H9 (cell line): ENCODE results near the gene PLA2G12B. TPM values are rescaled to one million over a fixed set of nuclear protein-coding genes. Genes with fewer than 3 reads are reported as not detected.

ENCODE experiments used
- DNase-seq: peaks from one replicate; pipeline ENCODE4 v3.0.0-alpha.2; 2017
- H2AFZ ChIP-seq: one replicate; pipeline ENCODE4 v1.6.1; 2013; ENCODE audit warnings: mild to moderate bottlenecking, low read length, control low read depth, moderate library complexity
- H2AK5ac ChIP-seq: 2 replicates; pipeline ENCODE4 v1.6.1; 2013; ENCODE audit warnings: low read length, control low read depth, mixed read lengths; ENCODE audit not compliant: insufficient read length
- H2BK120ac ChIP-seq: one replicate; pipeline ENCODE4 v1.6.1; 2013; ENCODE audit warnings: low read depth, mild to moderate bottlenecking, low read length, control low read depth, inconsistent platforms; ENCODE audit not compliant: poor library complexity, severe bottlenecking
- H2BK12ac ChIP-seq: 2 replicates; pipeline ENCODE4 v1.6.1; 2013; ENCODE audit warnings: low read length, control low read depth, mixed read lengths, low read depth; ENCODE audit not compliant: insufficient read length
- H2BK15ac ChIP-seq: 2 replicates; pipeline ENCODE4 v1.6.1; 2013; ENCODE audit warnings: low read depth, low read length, control low read depth
- H2BK20ac ChIP-seq: one replicate; pipeline ENCODE4 v1.6.1; 2013; ENCODE audit warnings: low read depth, mild to moderate bottlenecking, low read length, control low read depth, inconsistent platforms; ENCODE audit not compliant: poor library complexity, severe bottlenecking
- H2BK5ac ChIP-seq: 2 replicates; pipeline ENCODE4 v1.6.1; 2013; ENCODE audit warnings: low read length, control low read depth, mixed read lengths; ENCODE audit not compliant: insufficient read length
- H3K14ac ChIP-seq: 2 replicates; pipeline ENCODE4 v1.6.1; 2013; ENCODE audit warnings: low read length, control low read depth; ENCODE audit not compliant: insufficient read depth
- H3K18ac ChIP-seq: 2 replicates; pipeline ENCODE4 v1.6.1; 2013; ENCODE audit warnings: low read depth, mild to moderate bottlenecking, mixed read lengths, low read length, control low read depth; ENCODE audit not compliant: insufficient read length
- H3K23ac ChIP-seq: 2 replicates; pipeline ENCODE4 v1.6.1; 2013; ENCODE audit warnings: low read length, control low read depth, mixed read lengths, low read depth; ENCODE audit not compliant: insufficient read length
- H3K23me2 ChIP-seq: 2 replicates; pipeline ENCODE4 v1.6.1; 2013; ENCODE audit warnings: low read depth, mild to moderate bottlenecking, mixed read lengths, low read length, control low read depth; ENCODE audit not compliant: insufficient read length, poor library complexity, severe bottlenecking
- H3K27ac ChIP-seq: 2 replicates; pipeline ENCODE4 v1.5.1; 2013; ENCODE audit warnings: low read length, control low read depth, mixed read lengths, low read depth; ENCODE audit not compliant: insufficient read length
- H3K27me3 ChIP-seq: 2 replicates; pipeline ENCODE4 v1.6.1; 2013; ENCODE audit warnings: low read length, control low read depth, inconsistent platforms; ENCODE audit not compliant: insufficient read depth
- H3K4ac ChIP-seq: 2 replicates; pipeline ENCODE4 v1.6.1; 2013; ENCODE audit warnings: low read depth, mild to moderate bottlenecking, control low read depth, inconsistent platforms, low read length, moderate library complexity
- H3K4me1 ChIP-seq: 2 replicates; pipeline ENCODE4 v1.6.1; 2013; ENCODE audit warnings: low read length, control low read depth, inconsistent platforms; ENCODE audit not compliant: insufficient read depth
- H3K4me2 ChIP-seq: 2 replicates; pipeline ENCODE4 v1.6.1; 2013; ENCODE audit warnings: low read length, control low read depth, mixed read lengths; ENCODE audit not compliant: insufficient read length, insufficient read depth
- H3K56ac ChIP-seq: 2 replicates; pipeline ENCODE4 v1.6.1; 2013; ENCODE audit warnings: low read depth, mild to moderate bottlenecking, mixed read lengths, low read length, control low read depth; ENCODE audit not compliant: insufficient read length
- H3K79me1 ChIP-seq: 2 replicates; pipeline ENCODE4 v1.6.1; 2013; ENCODE audit warnings: low read depth, mild to moderate bottlenecking, moderate library complexity, low read length, control low read depth, inconsistent platforms; ENCODE audit not compliant: insufficient read depth, poor library complexity, severe bottlenecking
- H3K79me2 ChIP-seq: 2 replicates; pipeline ENCODE4 v1.6.1; 2013; ENCODE audit warnings: low read length, control low read depth, inconsistent platforms; ENCODE audit not compliant: insufficient read depth
- H3K9ac ChIP-seq: 2 replicates; pipeline ENCODE4 v1.6.1; 2013; ENCODE audit warnings: low read length, control low read depth, mixed read lengths; ENCODE audit not compliant: insufficient read length; ENCODE audit errors: extremely low read depth
- H3K9me3 ChIP-seq: one replicate; pipeline ENCODE4 v1.6.1; 2013; ENCODE audit warnings: low read depth, low read length, inconsistent platforms; ENCODE audit not compliant: control insufficient read depth
- H3T11ph ChIP-seq: one replicate; pipeline ENCODE4 v1.6.1; 2013; ENCODE audit warnings: mild to moderate bottlenecking, low read length, control low read depth, inconsistent platforms
- H4K20me1 ChIP-seq: one replicate; pipeline ENCODE4 v1.6.1; 2013; ENCODE audit not compliant: control insufficient read depth, insufficient read length, insufficient read depth
- H4K5ac ChIP-seq: 2 replicates; pipeline ENCODE4 v1.6.1; 2013; ENCODE audit warnings: low read depth, mild to moderate bottlenecking, mixed read lengths, low read length, control low read depth; ENCODE audit not compliant: insufficient read length
- H4K8ac ChIP-seq: replicated peaks from 2 replicates; pipeline ENCODE4 v1.6.1; 2013; ENCODE audit warnings: low read length, control low read depth, mixed read lengths, low read depth; ENCODE audit not compliant: insufficient read length
- H4K91ac ChIP-seq: 2 replicates; pipeline ENCODE4 v1.6.1; 2013; ENCODE audit warnings: low read depth, mild to moderate bottlenecking, moderate library complexity, mixed read lengths, low read length, control low read depth; ENCODE audit not compliant: insufficient read length
- H3K27ac Mint-ChIP-seq, 3 experiments: 2 replicates in 2 of 3; 3 replicates in 1 of 3; pipeline ENCODE4 v1.8.0; 2020 to 2021; ENCODE audit warnings: mixed read lengths in 3 of 3, mild to moderate bottlenecking in 1 of 3, moderate library complexity in 1 of 3
- H3K27me3 Mint-ChIP-seq: 2 replicates; pipeline ENCODE4 v1.8.0; 2021; ENCODE audit warnings: low read depth, mild to moderate bottlenecking, moderate library complexity, mixed read lengths
- H3K36me3 Mint-ChIP-seq, 3 experiments: 2 replicates in 2 of 3; 3 replicates in 1 of 3; pipeline ENCODE4 v1.8.0; 2020 to 2021; ENCODE audit warnings: low read depth in 3 of 3, mixed read lengths in 3 of 3; ENCODE audit not compliant: insufficient read depth in 1 of 3
- H3K4me1 Mint-ChIP-seq, 2 experiments: 2 replicates each; pipeline ENCODE4 v1.8.0; 2020; ENCODE audit warnings: mixed read lengths in 2 of 2
- H3K4me3 Mint-ChIP-seq, 2 experiments: 2 replicates in 1 of 2; 3 replicates in 1 of 2; pipeline ENCODE4 v1.8.0; 2020 to 2021; ENCODE audit warnings: mild to moderate bottlenecking in 2 of 2, mixed read lengths in 2 of 2, moderate library complexity in 1 of 2
- H3K9me3 Mint-ChIP-seq, 2 experiments: 2 replicates in 1 of 2; 3 replicates in 1 of 2; pipeline ENCODE4 v1.8.0; 2020; ENCODE audit warnings: mild to moderate bottlenecking in 2 of 2, mixed read lengths in 2 of 2, moderate library complexity in 1 of 2
- CTCF ChIP-seq: fragments of 200-600 bp; sonication (generic); conservative IDR thresholded peaks from 3 replicates; pipeline ENCODE4 v1.8.0; 2021; ENCODE audit warnings: antibody characterized with exemption, mild to moderate bottlenecking
- WGBS: extraction: QIAGEN DNeasy Blood & Tissue Kit; methylation state at CpG from one replicate; pipeline ENCODE4 v1.1.7; 2013; ENCODE audit warnings: missing lambda C conversion rate, low lambda C conversion rate, mixed read lengths; ENCODE audit not compliant: insufficient read length; ENCODE audit errors: extremely low coverage; 5-methylcytosine and 5-hydroxymethylcytosine counted together
- total RNA-seq: library from RNA; stranded (reverse); gene quantifications from 2 replicates; pipeline ENCODE4 v1.2.1, GENCODE V29; 2021

Gene PLA2G12B
- total RNA-seq, 1 experiment from 2014 or later = not detected

DNA sequence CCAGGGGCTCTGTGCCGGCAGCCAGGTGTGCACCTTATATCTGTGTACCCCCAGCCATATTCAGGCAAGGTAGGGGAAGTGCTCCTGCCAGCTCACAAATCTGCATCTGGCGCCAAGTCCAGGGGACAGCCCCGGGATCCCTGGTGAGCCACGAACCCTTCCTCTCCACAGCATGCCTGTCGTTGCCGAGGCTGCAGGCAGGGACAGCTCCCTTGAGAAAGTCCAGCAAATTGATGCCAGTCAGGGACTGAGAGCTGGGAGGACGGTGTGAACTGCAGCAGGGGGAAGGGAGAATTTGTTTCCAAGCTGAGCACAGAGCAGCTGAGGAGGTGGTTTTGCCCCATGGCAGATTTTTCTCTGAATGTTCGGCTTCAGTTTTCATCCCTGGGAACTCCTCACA lies 919 bp downstream of the PLA2G12B start:
- WGBS = no CpG with 5 or more reads among the region's 8 CpGs
- H2BK20ac ChIP-seq = no peak overlapping the region
- H2BK5ac ChIP-seq = no peak overlapping the region
- H4K20me1 ChIP-seq = no peaks in the 10 kb centered on the region
- no peak overlapping the region for H3K9ac ChIP-seq
- Mint-ChIP-seq H3K27ac (peak overlapping the region in 2 of 3 experiments; percentile 28 to 70; a peak in 3 of 7 replicates), H3K36me3 (no peaks in the 10 kb centered on the region), H3K27me3 (no peaks in the 10 kb centered on the region; the same call in 1 of the 2 replicates), H3K4me1 (peaks cover 31 to 40% of the 10 kb centered on the region in 2 experiments), H3K4me3 (no peak overlapping the region; a peak in 1 of 5 replicates), H3K9me3 (no peaks in the 10 kb centered on the region)
- peak; percentile 53 for DNase-seq
- peak overlapping the region; percentile 67 for H2AFZ ChIP-seq
- no peak overlapping the region for H3K27ac ChIP-seq
- H3T11ph ChIP-seq = no peak overlapping the region
- no peaks in the 10 kb centered on the region; the same call in 1 of the 2 replicates for H3K4me1 ChIP-seq
- no peak overlapping the region for H3K23ac ChIP-seq
- no peak overlapping the region for H3K18ac ChIP-seq
- no peaks in the 10 kb centered on the region for H3K79me1 ChIP-seq
- no peak overlapping the region for H2BK12ac ChIP-seq
- no peak for TF ChIP-seq CTCF
- H3K56ac ChIP-seq = no peak overlapping the region
- no peaks in the 10 kb centered on the region for H3K79me2 ChIP-seq
- no peak overlapping the region for H2BK15ac ChIP-seq
- no peaks in the 10 kb centered on the region; the same call in 1 of the 2 replicates for H3K27me3 ChIP-seq
- H4K5ac ChIP-seq = no peak overlapping the region
- no peak overlapping the region for H2BK120ac ChIP-seq
- H4K8ac ChIP-seq = no peak overlapping the region
- no peak overlapping the region for H3K4ac ChIP-seq
- no peak overlapping the region for H4K91ac ChIP-seq
- no peak overlapping the region for H3K4me2 ChIP-seq
- no peaks in the 10 kb centered on the region for H3K9me3 ChIP-seq
- no peak overlapping the region for H3K14ac ChIP-seq
- no peak overlapping the region for H2AK5ac ChIP-seq
- no peaks in the 10 kb centered on the region for H3K23me2 ChIP-seq
